Fibroblast of lung (primary cell): ENCODE measurements around the gene C21orf91.

Experiments used
- CTCF ChIP-seq, 2 donors: IDR thresholded peaks in 1 of 2; conservative IDR thresholded peaks in 1 of 2; 1 replicate in 1 of 2; 2 replicates in 1 of 2; pipeline ENCODE4 v1.5.1; 2011 to 2012; ENCODE audit warnings: low read length in 2 of 2, control low read depth in 1 of 2, inconsistent platforms in 1 of 2, low read depth in 1 of 2, mild to moderate bottlenecking in 1 of 2
- EZH2 ChIP-seq: IDR thresholded peaks from 2 replicates; pipeline ENCODE4 v1.5.1; 2012; ENCODE audit warnings: low read length, control low read depth, mild to moderate bottlenecking; ENCODE audit errors: missing control alignments

GRCh38 chr21:17803536-17803935 is 15.6 kb downstream of the C21orf91 start:
- TF ChIP-seq CTCF (conservative IDR thresholded peaks at IDR 0.05 in 1 of 2, IDR thresholded peaks at IDR 0.05 in 1 of 2; ENCODE audit: low read depth in 1 of 2, low read length in 2 of 2) (no peak), EZH2 (no peak)
